Measurements from ENCODE around the gene SNX6. TPM values are rescaled to one million over a fixed set of nuclear protein-coding genes. Genes with fewer than 3 reads are reported as not detected.
"Not testable (repeated sequence)": the region's sequence is repeated elsewhere in the genome, so short reads cannot be mapped to it uniquely, and the experiment has no call there.

Gene SNX6
- total RNA-seq, 4 donors from 2014 or later: 80.8 to 154 (median 98.6) TPM

GRCh38 chr14:34571771-34572170 lies 58.2 kb downstream of the SNX6 start:
- TF ChIP-seq CTCF (IDR thresholded peaks at IDR 0.05) (no peak), POLR2A (IDR thresholded peaks at IDR 0.05) (no peak)
- intact Hi-C loops (cut with DNase I): no loop called here
- H3K9me3 ChIP-seq: no peaks in the 10 kb centered on the region
- H3K27ac ChIP-seq: no peak overlapping the region
- H3K4me1 ChIP-seq: no peaks in the 10 kb centered on the region
- DNase-seq: no peak
- WGBS, 2 donors: 99% methylated on average over 3 of the region's 3 CpGs
- H3K4me3 ChIP-seq (replicated peaks in 1 of 3): no peak overlapping the region
- H3K36me3 ChIP-seq: peaks cover 18 to 52% of the 10 kb centered on the region in 2 donors
- no peaks in the 10 kb centered on the region for H3K27me3 ChIP-seq

GRCh38 chr14:34569750-34570149 lies 60.2 kb downstream of the SNX6 start:
- Histone ChIP-seq H3K27me3 (no peaks in the 10 kb centered on the region), H3K4me1 (no peaks in the 10 kb centered on the region), H3K9me3 (no peaks in the 10 kb centered on the region), H3K4me3 (replicated peaks in 1 of 3) (no peak overlapping the region), H3K36me3 (peaks cover 21 to 60% of the 10 kb centered on the region in 2 donors), H3K27ac (no peak overlapping the region)
- no peak for TF ChIP-seq CTCF (IDR thresholded peaks at IDR 0.05)
- TF ChIP-seq POLR2A (IDR thresholded peaks at IDR 0.05): no peak
- intact Hi-C loops (cut with DNase I): loop anchor here (5.0 kb wide), 1 partner anchor 422 kb away; no protein-coding TSS in a partner anchor
- 94 to 99% methylated on average over 4 of the region's 4 CpGs for WGBS, 2 donors
- no peak for DNase-seq

- Histone ChIP-seq H3K27me3 (no peaks in the 10 kb centered on the region), H3K9me3 (no peaks in the 10 kb centered on the region), H3K4me3 (replicated peaks in 1 of 3) (no peak overlapping the region), H3K36me3 (peaks cover 21 to 58% of the 10 kb centered on the region in 2 donors), H3K4me1 (no peaks in the 10 kb centered on the region), H3K27ac (no peak overlapping the region)
- DNase-seq: no peak
- intact Hi-C loops (cut with DNase I): loop anchor here (5.0 kb wide), 1 partner anchor 422 kb away; no protein-coding TSS in a partner anchor
- 90 to 93% methylated on average over 11 to 13 of the region's 13 CpGs for WGBS, 2 donors
- TF ChIP-seq CTCF (IDR thresholded peaks at IDR 0.05): no peak
- no peak for TF ChIP-seq POLR2A (IDR thresholded peaks at IDR 0.05)
Measured at GRCh38 chr14:34568803-34569202, 61.1 kb downstream of the SNX6 start.

- WGBS, 2 donors: 91 to 98% methylated on average over 8 of the region's 8 CpGs
- intact Hi-C loops (cut with DNase I): no loop called here
- Histone ChIP-seq H3K4me1 (no peaks in the 10 kb centered on the region), H3K27ac (no peak overlapping the region), H3K4me3 (replicated peaks in 1 of 3) (no peak overlapping the region), H3K27me3 (no peaks in the 10 kb centered on the region), H3K36me3 (peaks cover 13 to 38% of the 10 kb centered on the region in 2 donors), H3K9me3 (no peaks in the 10 kb centered on the region)
- DNase-seq: no peak
- no peak for TF ChIP-seq POLR2A (IDR thresholded peaks at IDR 0.05)
- TF ChIP-seq CTCF (IDR thresholded peaks at IDR 0.05): no peak
Measured at GRCh38 chr14:34562776-34563150, 67.2 kb downstream of the SNX6 start.

GRCh38 chr14:34562037-34562775 lies 67.7 kb downstream of the SNX6 start:
- H3K27ac ChIP-seq; H3K27me3 ChIP-seq; H3K4me1 ChIP-seq; H3K4me3 ChIP-seq (replicated peaks in 1 of 3); intact Hi-C loops (cut with DNase I); DNase-seq; H3K9me3 ChIP-seq: not testable (repeated sequence)
- WGBS, 2 donors: 95 to 97% methylated on average over 6 to 7 of the region's 8 CpGs
- H3K36me3 ChIP-seq: peaks cover 13 to 35% of the 10 kb centered on the region in 2 donors

GRCh38 chr14:34556498-34556829 lies 73.5 kb downstream of the SNX6 start:
- H3K36me3 ChIP-seq; H3K9me3 ChIP-seq; H3K4me1 ChIP-seq; intact Hi-C loops (cut with DNase I); H3K27me3 ChIP-seq; H3K4me3 ChIP-seq (replicated peaks in 1 of 3); H3K27ac ChIP-seq; DNase-seq: not testable (repeated sequence)
- WGBS, 2 donors: no CpG with 5 or more reads among the region's 35 CpGs

GRCh38 chr14:34555583-34556497 lies 74.1 kb downstream of the SNX6 start:
- H3K36me3 ChIP-seq; H3K9me3 ChIP-seq; H3K4me1 ChIP-seq; DNase-seq; H3K27ac ChIP-seq; H3K27me3 ChIP-seq; intact Hi-C loops (cut with DNase I); H3K4me3 ChIP-seq (replicated peaks in 1 of 3): not testable (repeated sequence)
- no CpG with 5 or more reads among the region's 49 CpGs for WGBS, 2 donors
